Astrocyte of the spinal cord (primary cell): Measurements from ENCODE around the gene ARHGAP15.

Source experiments
- DNase-seq: peaks from one replicate; pipeline ENCODE4 v3.0.0; 2011; ENCODE audit warnings: low read depth, low spot score
- H3K4me3 ChIP-seq: 2 replicates; pipeline ENCODE4 v1.5.1; 2011; ENCODE audit warnings: low read depth, mild to moderate bottlenecking, low read length, moderate library complexity
- CTCF ChIP-seq: IDR thresholded peaks from 2 replicates; pipeline ENCODE4 v1.5.1; 2012; ENCODE audit warnings: low read depth, mild to moderate bottlenecking, low read length, inconsistent platforms
- in situ Hi-C: cut with HindIII; loops from 2 replicates; pipeline ENCODE4 v1.10.0; 2017; ENCODE audit warnings: low sequenced_read_pairs

ARHGAP15 gene

GRCh38 chr2:143344780-143345179 is 215.6 kb downstream of the ARHGAP15 start:
- no peak for TF ChIP-seq CTCF
- H3K4me3 ChIP-seq, result no peak overlapping the region
- in situ Hi-C loops, result no loop called here
- DNase-seq, result no peak

- in situ Hi-C loops, result no loop called here
- DNase-seq, result no peak
- no peak for TF ChIP-seq CTCF
- H3K4me3 ChIP-seq, result no peak overlapping the region
These were observed 216.9 kb downstream of the ARHGAP15 start for GRCh38 chr2:143345887-143346787.

- TF ChIP-seq CTCF, result no peak
- in situ Hi-C loops, result no loop called here
- H3K4me3 ChIP-seq, result no peak overlapping the region
- no peak for DNase-seq
These were observed 218.1 kb downstream of the ARHGAP15 start for GRCh38 chr2:143347271-143347695.

- no peak overlapping the region for H3K4me3 ChIP-seq
- TF ChIP-seq CTCF, result no peak
- no peak for DNase-seq
- in situ Hi-C loops, result no loop called here
These were observed 218.7 kb downstream of the ARHGAP15 start for GRCh38 chr2:143347901-143348414.

DNA sequence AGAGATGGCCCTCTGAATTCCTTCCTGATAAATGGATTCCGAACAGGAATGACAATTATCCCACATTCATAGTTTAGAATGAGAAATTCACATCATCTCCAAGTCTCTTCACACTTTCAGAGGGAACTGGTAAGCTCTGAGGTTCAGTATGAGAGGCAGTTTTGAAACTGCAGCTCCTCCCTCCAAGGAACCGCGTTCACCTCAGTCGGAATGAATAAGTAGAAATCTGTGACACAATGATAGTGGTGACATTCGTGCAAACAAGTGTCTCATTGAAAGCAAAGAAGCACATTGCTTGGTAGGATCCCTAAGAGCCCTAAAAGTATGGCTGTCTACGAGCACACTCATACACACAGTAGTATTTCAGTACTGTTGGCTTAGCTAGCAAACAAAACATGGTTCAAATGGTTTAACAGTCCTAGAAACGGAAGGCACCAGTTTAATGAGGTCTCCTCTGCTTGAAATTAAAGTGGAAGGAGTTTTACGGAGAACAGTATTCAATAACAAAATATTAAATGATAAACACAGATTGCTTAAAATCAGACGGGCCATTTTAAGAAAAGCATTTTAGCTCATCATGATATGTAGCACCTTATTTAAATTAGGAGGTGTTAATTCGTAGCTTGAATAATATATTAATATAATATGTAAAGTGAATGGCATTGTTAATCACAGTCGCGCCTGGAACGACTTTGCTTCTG is 225.0 kb downstream of the ARHGAP15 start:
- no peak for DNase-seq
- no peak overlapping the region for H3K4me3 ChIP-seq
- in situ Hi-C loops, result no loop called here
- no peak for TF ChIP-seq CTCF

GRCh38 chr2:143355870-143356269 is 226.7 kb downstream of the ARHGAP15 start:
- no peak for TF ChIP-seq CTCF
- no peak overlapping the region for H3K4me3 ChIP-seq
- DNase-seq, result no peak
- in situ Hi-C loops, result no loop called here
